Measurements from ENCODE around the gene MINPP1. TPM values are rescaled to one million over a fixed set of nuclear protein-coding genes. Genes with fewer than 3 reads are reported as not detected.

Gene MINPP1
- total RNA-seq: 22.3 and 27.7 TPM in 2 replicates

GRCh38 chr10:87504640-87505365 lies at the start of gene MINPP1:
MINPP1 (plus strand) TSS chr10:87504893; CDS start chr10:87504916, 23 bp downstream.

Other genes with a start within 250 kb of the MINPP1 start
- 1.0 and 1.3 TPM in 2 replicates for gene NUTM2D, start 147.1 kb upstream of the MINPP1 start, total RNA-seq
- 39.5 and 41.7 TPM in 2 replicates for gene PAPSS2, start 155.0 kb downstream of the MINPP1 start, total RNA-seq